ENCODE data around the gene PGAP6. TPM values are rescaled to one million over a fixed set of nuclear protein-coding genes. Genes with fewer than 3 reads are reported as not detected.

PGAP6 gene
- total and polyA plus RNA-seq, 9 of the 15 experiments (the other 6 are each of a cell fraction or from before 2014, with no cell fraction given), result 0.45 to 50.2 (median 39.3) TPM

GRCh38 chr16:396199-396598, 14.4 kb upstream of the PGAP6 start (continued):
- TF ChIP-seq PATZ1 (CRISPR knock-in tag; IDR thresholded peaks at IDR 0.05; ENCODE audit: borderline replicate concordance), result no peak
- TF ChIP-seq NELFE (IDR thresholded peaks at IDR 0.05; ENCODE audit: insufficient read depth, insufficient read length), result no peak
- TF ChIP-seq OTX1 (CRISPR knock-in tag; IDR thresholded peaks at IDR 0.05), result no peak
- TF ChIP-seq CTBP1 (IDR thresholded peaks at IDR 0.05; ENCODE audit: borderline replicate concordance), result no peak
- TF ChIP-seq CBFB (CRISPR knock-in tag; IDR thresholded peaks at IDR 0.05), result no peak
- TF ChIP-seq RREB1 (CRISPR knock-in tag; IDR thresholded peaks at IDR 0.05), result no peak
- no peak for TF ChIP-seq MCM2 (IDR thresholded peaks at IDR 0.05; ENCODE audit: low read depth)
- TF ChIP-seq ZBTB40 (IDR thresholded peaks at IDR 0.05), result 0 out of 2 replicates have a peak, but pooled peaks have one; percentile 26
- no peak for TF ChIP-seq ZBTB40 (CRISPR knock-in tag; IDR thresholded peaks at IDR 0.05)

All from K562 (cell line).